B cell (primary cell): ENCODE results near the gene LARGE1. TPM values are rescaled to one million over a fixed set of nuclear protein-coding genes. Genes with fewer than 3 reads are reported as not detected.

Experiments
- ATAC-seq: fragments of 200-7000 bp; cut with Tn5 transposase; one replicate; pipeline ENCODE4 v1.10.0; 2021; ENCODE audit warnings: low read depth, mild to moderate bottlenecking, moderate number of reproducible peaks, moderate library complexity
- CTCF ChIA-PET: fragments of 350-600 bp; sonication (Branson Sonifier 250); formaldehyde crosslinking; loops from one replicate; lab custom pipeline; 2021; ENCODE audit warnings: antibody characterized with exemption, inconsistent platforms; lab: Charles Lee
- POLR2A ChIA-PET: fragments of 350-600 bp; sonication (Branson Sonifier 250); formaldehyde crosslinking; loops from one replicate; lab custom pipeline; 2021; ENCODE audit warnings: antibody characterized with exemption; lab: Charles Lee
- DNase-seq: peaks from one replicate; pipeline ENCODE4 v3.0.0; 2013
- H2AFZ ChIP-seq: 2 replicates; pipeline ENCODE4 v1.6.1; 2012; ENCODE audit warnings: mild to moderate bottlenecking, low read depth, low read length; ENCODE audit not compliant: insufficient read depth, poor library complexity, severe bottlenecking
- H3K27ac ChIP-seq, 2 donors: 1 replicate in 1 of 2; 2 replicates in 1 of 2; pipeline ENCODE4 v1.5.1; 2012 to 2013; ENCODE audit warnings: low read length in 2 of 2, mild to moderate bottlenecking in 2 of 2, moderate library complexity in 1 of 2
- H3K27me3 ChIP-seq, 4 experiments: fragments of 200-600 bp in 1 of 4; sonication (generic) in 1 of 4; replicated peaks in 1 of 4; 1 replicate in 2 of 4; 2 replicates in 2 of 4; pipeline versions ENCODE4 v1.6.1 to v1.7.0; 2013 to 2016; ENCODE audit warnings: low read length in 3 of 4, mild to moderate bottlenecking in 2 of 4, mixed read lengths in 1 of 4, moderate library complexity in 1 of 4; ENCODE audit not compliant: insufficient read depth in 4 of 4, control insufficient read depth in 3 of 4; ENCODE audit errors: control extremely low read depth in 1 of 4
- H3K36me3 ChIP-seq, 2 experiments: replicated peaks in 1 of 2; 1 replicate in 1 of 2; 2 replicates in 1 of 2; pipeline versions ENCODE4 v1.6.1 to v1.7.1; 2013; ENCODE audit warnings: low read length in 1 of 2; ENCODE audit not compliant: insufficient read depth in 2 of 2, control insufficient read depth in 1 of 2; ENCODE audit errors: control extremely low read depth in 1 of 2, extremely low read depth in 1 of 2
- H3K4me1 ChIP-seq, 2 donors: fragments of 200-600 bp in 1 of 2; sonication (generic) in 1 of 2; 1 replicate in 1 of 2; 2 replicates in 1 of 2; pipeline versions ENCODE4 v1.5.1 to v1.6.1; 2013 to 2017; ENCODE audit warnings: low read length in 2 of 2; ENCODE audit not compliant: control insufficient read depth in 2 of 2, insufficient read depth in 2 of 2
- H3K4me2 ChIP-seq: replicated peaks from 2 replicates; pipeline ENCODE3; 2012; ENCODE audit warnings: mild to moderate bottlenecking, low read depth, low read length; ENCODE audit not compliant: poor library complexity, severe bottlenecking
- H3K4me3 ChIP-seq, 5 experiments: fragments of 200-600 bp in 1 of 5; sonication (generic) in 1 of 5; 1 replicate in 3 of 5; 2 replicates in 2 of 5; pipeline versions ENCODE4 v1.5.1 to v1.7.0; 2011 to 2016; ENCODE audit warnings: low read length in 4 of 5, mild to moderate bottlenecking in 4 of 5, low read depth in 2 of 5, control low read depth in 1 of 5, moderate library complexity in 1 of 5; ENCODE audit not compliant: insufficient read depth in 1 of 5; ENCODE audit errors: control extremely low read depth in 1 of 5, extremely low read depth in 1 of 5
- H3K79me2 ChIP-seq: fragments of 200-600 bp; sonication (generic); one replicate; pipeline ENCODE4 v1.6.0; 2016; ENCODE audit warnings: low read length; ENCODE audit not compliant: control insufficient read depth, insufficient read depth
- H3K9ac ChIP-seq: fragments of 200-600 bp; sonication (generic); 2 replicates; pipeline ENCODE4 v1.6.1; 2017; ENCODE audit warnings: mild to moderate bottlenecking, low read length, moderate library complexity
- H3K9me3 ChIP-seq, 3 donors: one replicate each; pipeline versions ENCODE4 v1.6.1 to v1.7.1; 2013; ENCODE audit warnings: low read length in 2 of 3; ENCODE audit not compliant: control insufficient read depth in 2 of 3, insufficient read depth in 1 of 3; ENCODE audit errors: control extremely low read depth in 1 of 3
- H4K20me1 ChIP-seq: 2 replicates; pipeline ENCODE4 v1.6.0; 2012; ENCODE audit warnings: mild to moderate bottlenecking, low read length; ENCODE audit not compliant: insufficient read depth, control insufficient read depth, poor library complexity, severe bottlenecking
- H3K27ac Mint-ChIP-seq: one replicate; pipeline ENCODE4 v1.8.0; 2021; ENCODE audit warnings: mixed read lengths
- H3K27me3 Mint-ChIP-seq: one replicate; pipeline ENCODE4 v1.8.0; 2021; ENCODE audit warnings: mixed read lengths
- H3K4me1 Mint-ChIP-seq: one replicate; pipeline ENCODE4 v1.8.0; 2021; ENCODE audit warnings: mixed read lengths
- H3K4me3 Mint-ChIP-seq: one replicate; pipeline ENCODE4 v1.8.0; 2021; ENCODE audit warnings: mixed read lengths
- H3K9me3 Mint-ChIP-seq: one replicate; pipeline ENCODE4 v1.8.0; 2022; ENCODE audit warnings: mixed read lengths; ENCODE audit not compliant: insufficient read depth
- CTCF ChIP-seq: fragments of 200-600 bp; IDR thresholded peaks from one replicate; pipeline ENCODE4 v1.8.0; 2022; ENCODE audit warnings: antibody characterized with exemption, mild to moderate bottlenecking
- EZH2 ChIP-seq: IDR thresholded peaks from 2 replicates; pipeline ENCODE4 v1.6.1; 2012; ENCODE audit warnings: borderline replicate concordance, low read depth, mild to moderate bottlenecking, moderate library complexity, low read length; ENCODE audit not compliant: insufficient read depth, poor library complexity, severe bottlenecking
- WGBS: methylation state at CpG from one replicate; pipeline ENCODE4 v1.1.5; 2013; ENCODE audit warnings: missing lambda C conversion rate; ENCODE audit not compliant: insufficient coverage; 5-methylcytosine and 5-hydroxymethylcytosine counted together
- intact Hi-C: fragments of 100-400 bp; cut with micrococcal nuclease; formaldehyde crosslinking; loops from one replicate; pipeline ENCODE4 v1.10.0; 2022
- polyA plus RNA-seq: library from polyadenylated mRNA; depleted of rRNA; stranded (reverse); fragments of >200 nt; gene quantifications from 2 replicates; pipeline ENCODE4 v1.2.3, GENCODE V29; 2012
- total RNA-seq, 2 donors: library from RNA; stranded (reverse); fragments of 120-200 nt in 1 of 2; gene quantifications; 1 replicate in 1 of 2; 2 replicates in 1 of 2; pipeline versions ENCODE4 v1.2.3 to v1.2.4, GENCODE V29; 2013 to 2022

The LARGE1 gene
- total and polyA plus RNA-seq, 2 donors (not counting 1 experiment from before 2014, with no cell fraction given) = 20.7 to 82.0 TPM

- Mint-ChIP-seq H3K4me3 (no peak overlapping the region), H3K27ac (no peak overlapping the region), H3K4me1 (peaks cover 25% of the 10 kb centered on the region), H3K27me3 (no peaks in the 10 kb centered on the region), H3K9me3 (no peaks in the 10 kb centered on the region)
- H3K27ac ChIP-seq = no peak overlapping the region
- no peak overlapping the region for H3K4me2 ChIP-seq
- peaks cover 0 to 11% of the 10 kb centered on the region in 2 experiments for H3K36me3 ChIP-seq
- ChIA-PET CTCF (interaction anchor here (1.0 to 1.8 kb wide), 5 partner anchors 11 to 291 kb away, joined by 3 to 8 read pairs (median 5); no protein-coding TSS in a partner anchor), POLR2A (no interaction called here)
- intact Hi-C loops = no loop called here
- H4K20me1 ChIP-seq = no peaks in the 10 kb centered on the region
- no peak overlapping the region for H3K9ac ChIP-seq
- H3K4me3 ChIP-seq = no peak overlapping the region
- H3K79me2 ChIP-seq = no peaks in the 10 kb centered on the region
- no peak for TF ChIP-seq EZH2
- no peak for TF ChIP-seq CTCF
- H2AFZ ChIP-seq = no peak overlapping the region
- H3K27me3 ChIP-seq = no peaks in the 10 kb centered on the region
- ATAC-seq (no peak), DNase-seq (no peak)
- peaks cover 0 to 5% (median 0%) of the 10 kb centered on the region in 3 donors for H3K9me3 ChIP-seq
- 100% methylated on average over 2 of the region's 3 CpGs for WGBS
- H3K4me1 ChIP-seq = peaks cover 14 to 22% of the 10 kb centered on the region in 2 donors
Observed at GRCh38 chr22:33288078-33288477, 632.2 kb downstream of the LARGE1 start.

GRCh38 chr22:33275073-33275443 is 645.2 kb downstream of the LARGE1 start:
- WGBS = 100% methylated on average over 1 of the region's 2 CpGs
- H3K27ac Mint-ChIP-seq = peak overlapping the region; percentile 86
- peaks cover 76% of the 10 kb centered on the region for H3K4me1 Mint-ChIP-seq
- ATAC-seq = no peak
- no peak overlapping the region for H3K4me2 ChIP-seq
- peaks cover 63 to 69% of the 10 kb centered on the region in 2 donors for H3K4me1 ChIP-seq
- no peak overlapping the region for H3K9ac ChIP-seq
- H3K27me3 Mint-ChIP-seq = no peaks in the 10 kb centered on the region
- CTCF ChIA-PET = interaction anchor here (0.6 to 7.6 kb wide), 10 partner anchors 8 to 648 kb away, joined by 3 to 124 read pairs (median 6); no protein-coding TSS in a partner anchor
- POLR2A ChIA-PET = no interaction called here
- peaks cover 0 to 6% of the 10 kb centered on the region in 2 experiments for H3K36me3 ChIP-seq
- no peaks in the 10 kb centered on the region for H3K79me2 ChIP-seq
- peaks cover 3% of the 10 kb centered on the region for H3K9me3 Mint-ChIP-seq
- intact Hi-C loops = loop anchor here (10.0 kb wide), 1 partner anchor 50 kb away; no protein-coding TSS in a partner anchor
- H3K27ac ChIP-seq = peak overlapping the region in 1 of 2 donors; percentile 84
- H3K4me3 ChIP-seq = no peak overlapping the region
- no peaks in the 10 kb centered on the region for H3K27me3 ChIP-seq
- no peaks in the 10 kb centered on the region for H4K20me1 ChIP-seq
- peaks cover 0 to 11% (median 0%) of the 10 kb centered on the region in 3 donors for H3K9me3 ChIP-seq
- no peak for TF ChIP-seq EZH2
- no peak for TF ChIP-seq CTCF
- H3K4me3 Mint-ChIP-seq = no peak overlapping the region
- no peak for DNase-seq
- H2AFZ ChIP-seq = no peak overlapping the region
